GM12891 (cell line): Measurements from ENCODE around the gene OR13C2. TPM values are rescaled to one million over a fixed set of nuclear protein-coding genes. Genes with fewer than 3 reads are reported as not detected.
"Not testable (repeated sequence)": the region's sequence is repeated elsewhere in the genome, so short reads cannot be mapped to it uniquely, and the experiment has no call there.

Experiments used
- DNase-seq: peaks from one replicate; pipeline ENCODE4 v3.0.0; 2011; ENCODE audit warnings: low spot score; ENCODE audit not compliant: insufficient read length
- FAIRE-seq: peaks from 2 replicates; lab custom pipeline; 2011; peaks lifted over from hg19 to GRCh38; lab: Jason Lieb, UNC
- PAX5 ChIP-seq: IDR thresholded peaks from 2 replicates; pipeline ENCODE4 v1.6.1; 2011; ENCODE audit warnings: low read length, moderate library complexity, mild to moderate bottlenecking; ENCODE audit not compliant: insufficient read depth, severe bottlenecking
- POLR2A ChIP-seq: IDR thresholded peaks from 2 replicates; pipeline ENCODE4 v1.6.1; 2011; ENCODE audit warnings: low read depth, low read length, control low read depth
- POLR2AphosphoS5 ChIP-seq: IDR thresholded peaks from 2 replicates; pipeline ENCODE4 v1.6.1; 2011; ENCODE audit warnings: low read depth, low read length, control low read depth
- POU2F2 ChIP-seq: IDR thresholded peaks from 2 replicates; pipeline ENCODE4 v1.6.1; 2011; ENCODE audit warnings: low read depth, mild to moderate bottlenecking, control low read depth, low read length, moderate library complexity
- SPI1 ChIP-seq: IDR thresholded peaks from 2 replicates; pipeline ENCODE4 v1.6.1; 2011; ENCODE audit warnings: low read depth, low read length, control low read depth
- TAF1 ChIP-seq: IDR thresholded peaks from 2 replicates; pipeline ENCODE4 v1.6.1; 2011; ENCODE audit warnings: low read depth, low read length, control low read depth
- polyA plus RNA-seq: library from polyadenylated mRNA; unstranded; fragments of >200 nt; gene quantifications from one replicate; pipeline ENCODE4 v1.2.1, GENCODE V29; 2012; ENCODE audit warnings: low read depth, missing spikeins, inconsistent platforms; ENCODE audit not compliant: missing spikeins

OR13C2 gene
- not detected for polyA plus RNA-seq

GRCh38 chr9:104605527-104605926 lies at the start of gene OR13C2:
Gene OR13C2 (minus strand): TSS chr9:104605627. CDS start chr9:104605627, 0 bp downstream.
- not testable (repeated sequence) for DNase-seq, FAIRE-seq

- FAIRE-seq: no peak
- TF ChIP-seq SPI1 (no peak), TAF1 (no peak), PAX5 (no peak), POLR2AphosphoS5 (no peak), POLR2A (no peak), POU2F2 (no peak)
These were observed 30.0 kb upstream of the OR13C2 start for GRCh38 chr9:104635456-104635855.

DNA sequence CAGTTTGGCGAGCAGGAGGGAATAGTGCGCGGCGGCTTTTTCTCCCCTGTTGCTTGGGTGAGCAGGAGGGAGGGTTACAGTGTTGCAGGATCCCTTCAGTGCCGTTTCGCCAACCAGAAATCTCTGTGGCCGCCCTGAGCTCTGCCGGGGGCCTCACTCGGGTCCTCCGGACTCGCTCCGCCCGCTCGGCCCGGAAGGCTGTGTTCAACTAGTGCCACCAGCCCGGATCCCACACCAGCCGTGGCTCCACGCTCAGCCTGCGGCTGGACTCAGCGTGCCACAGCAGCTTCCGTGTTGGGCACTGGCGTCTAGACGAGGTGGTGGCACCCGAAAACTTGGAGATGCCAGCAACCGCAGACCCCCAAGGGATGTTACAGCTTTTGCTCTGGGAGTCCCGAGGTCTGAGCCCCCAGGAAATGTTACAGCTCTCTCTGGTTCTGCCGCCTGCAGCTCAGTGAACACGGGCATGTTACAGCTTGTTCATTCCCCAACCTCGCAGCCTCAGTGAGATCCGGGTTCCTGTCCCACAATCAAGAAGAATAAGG lies 28.6 kb upstream of the OR13C2 start:
- TF ChIP-seq SPI1 (no peak), TAF1 (no peak), POLR2A (no peak), POLR2AphosphoS5 (no peak), PAX5 (no peak)
- DNase-seq: no peak

More at GRCh38 chr9:104635456-104635855, 30.0 kb upstream of the OR13C2 start:
- no peak for DNase-seq

DNA sequence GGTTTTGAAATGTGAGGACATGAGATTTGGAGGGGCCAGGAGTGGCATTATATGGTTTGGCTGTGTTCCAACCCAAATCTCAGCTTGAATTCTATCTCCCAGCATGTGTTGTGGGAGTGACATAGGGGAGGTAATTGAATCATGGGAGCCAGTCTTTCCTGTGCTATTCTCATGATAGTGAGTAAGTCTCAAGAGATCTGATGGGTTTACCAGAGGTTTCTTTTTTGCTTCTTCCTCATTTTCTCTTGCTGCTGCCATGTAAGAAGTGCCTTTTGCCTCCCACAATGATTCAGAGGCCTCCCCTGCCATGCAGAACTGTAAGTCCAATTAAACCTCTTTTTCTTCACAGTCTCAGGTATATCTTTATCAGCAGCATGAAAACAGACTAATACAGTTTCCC lies 20.5 kb upstream of the OR13C2 start:
- not testable (repeated sequence) for DNase-seq, FAIRE-seq

More for the DNA sequence above, 28.6 kb upstream of the OR13C2 start:
- FAIRE-seq: no peak

DNA sequence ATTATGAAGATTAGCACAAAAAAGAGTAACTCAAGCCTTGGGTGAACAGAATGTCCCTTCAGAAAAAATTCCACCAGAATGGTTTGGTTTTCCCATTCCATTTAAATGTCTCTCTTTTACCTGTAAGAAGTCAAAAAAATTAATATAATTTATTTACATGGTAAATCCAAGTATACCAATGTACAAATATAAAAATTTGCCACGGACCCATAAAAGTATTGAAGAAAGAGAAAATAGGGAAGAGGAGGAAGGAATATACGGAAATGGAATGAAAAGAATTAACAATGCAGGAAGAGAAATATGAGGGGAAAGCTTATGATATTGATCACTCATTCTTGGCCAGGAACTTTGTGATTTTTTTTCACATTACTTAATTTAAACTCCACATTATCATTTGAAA lies 12.7 kb upstream of the OR13C2 start, which contains the start of gene OR13C9:
TSS of gene OR13C9 (minus strand) at position 101 of the 400 bp plus-strand sequence. CDS start at position 101, 0 bp downstream.
- DNase-seq (no peak), FAIRE-seq (no peak)
- TF ChIP-seq TAF1: no peak
- TF ChIP-seq PAX5: no peak
- no peak for TF ChIP-seq POU2F2
- no peak for TF ChIP-seq SPI1
- no peak for TF ChIP-seq POLR2AphosphoS5
- no peak for TF ChIP-seq POLR2A

DNA sequence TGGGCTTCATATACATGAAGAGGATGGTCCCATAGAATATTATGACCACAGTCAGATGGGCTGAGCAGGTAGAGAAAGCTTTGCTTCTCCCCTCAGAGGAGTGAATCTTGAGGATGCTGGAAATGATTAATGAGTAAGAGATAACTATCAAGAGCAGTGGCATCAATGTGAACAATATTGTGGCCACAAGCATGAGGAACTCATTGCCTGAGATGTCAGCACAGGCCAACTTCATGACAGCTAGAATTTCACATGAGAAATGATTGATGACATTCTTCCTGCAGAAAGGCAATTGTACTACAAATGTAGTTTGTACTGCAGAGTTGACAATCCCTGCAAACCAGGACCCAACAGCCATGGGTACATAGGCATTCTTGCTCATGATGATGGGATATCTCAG lies 12.0 kb upstream of the OR13C2 start:
- TF ChIP-seq POLR2AphosphoS5 (no peak), POLR2A (no peak), TAF1 (no peak), PAX5 (no peak), POU2F2 (no peak), SPI1 (no peak)
- FAIRE-seq (no peak), DNase-seq (no peak)

GRCh38 chr9:104611213-104611612 lies 5.8 kb upstream of the OR13C2 start:
- FAIRE-seq: no peak
- no peak for DNase-seq

DNA sequence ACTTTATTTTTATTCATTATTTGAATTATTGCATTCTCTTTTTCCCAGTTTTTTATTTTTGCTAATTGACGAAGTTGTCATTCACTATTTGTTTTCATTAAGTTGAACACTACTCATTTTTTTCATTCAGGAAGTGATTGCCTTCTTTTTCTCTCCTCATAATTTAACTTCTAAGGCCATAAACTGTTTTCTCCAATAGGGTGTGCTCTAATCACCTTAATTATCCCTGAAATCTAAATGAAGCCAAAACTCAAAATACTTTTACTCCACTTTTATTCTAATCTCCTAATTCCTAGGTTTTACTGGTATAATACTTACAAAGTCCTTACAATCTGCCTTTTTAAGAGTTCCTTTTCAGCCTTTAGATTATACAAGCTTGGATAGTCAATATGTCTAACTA lies 2.9 kb upstream of the OR13C2 start:
- no peak for DNase-seq
- no peak for FAIRE-seq
- no peak for TF ChIP-seq POU2F2
- no peak for TF ChIP-seq PAX5
- no peak for TF ChIP-seq SPI1
- TF ChIP-seq POLR2AphosphoS5: no peak
- TF ChIP-seq TAF1: no peak
- no peak for TF ChIP-seq POLR2A

More at GRCh38 chr9:104611213-104611612, 5.8 kb upstream of the OR13C2 start:
- TF ChIP-seq PAX5 (no peak), TAF1 (no peak), POLR2A (no peak), SPI1 (no peak), POU2F2 (no peak), POLR2AphosphoS5 (no peak)

- DNase-seq: no peak
- TF ChIP-seq PAX5: no peak
- no peak for TF ChIP-seq POLR2AphosphoS5
- TF ChIP-seq SPI1: no peak
- TF ChIP-seq TAF1: no peak
- no peak for TF ChIP-seq POU2F2
- TF ChIP-seq POLR2A: no peak
- no peak for FAIRE-seq
These were observed 725 bp upstream of the OR13C2 start for GRCh38 chr9:104606152-104606551.

DNA sequence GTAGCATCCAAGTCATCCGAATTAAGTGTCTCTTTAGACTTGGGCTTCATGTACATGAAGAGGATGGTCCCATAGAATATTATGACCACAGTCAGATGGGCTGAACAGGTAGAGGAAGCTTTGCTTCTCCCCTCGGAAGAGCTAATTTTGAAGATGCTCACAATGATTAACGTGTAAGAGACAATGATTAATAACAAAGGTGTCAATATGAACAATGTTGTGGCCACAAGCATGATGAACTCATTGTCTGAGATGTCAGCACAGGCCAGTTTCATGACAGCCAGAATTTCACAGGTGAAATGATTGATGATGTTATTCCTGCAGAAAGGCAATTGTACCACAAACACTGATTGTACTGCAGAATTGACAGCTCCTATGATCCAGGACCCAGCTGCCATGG lies 626 bp downstream of the OR13C2 start:
- FAIRE-seq (no peak), DNase-seq (no peak)
- TF ChIP-seq POU2F2 (no peak), SPI1 (no peak)

GRCh38 chr9:104599313-104599712 lies 6.1 kb downstream of the OR13C2 start, which contains the start of gene OR13C5:
Gene OR13C5 (minus strand): TSS chr9:104599413. CDS start chr9:104599413, 0 bp downstream.
- FAIRE-seq, DNase-seq: not testable (repeated sequence)

DNA sequence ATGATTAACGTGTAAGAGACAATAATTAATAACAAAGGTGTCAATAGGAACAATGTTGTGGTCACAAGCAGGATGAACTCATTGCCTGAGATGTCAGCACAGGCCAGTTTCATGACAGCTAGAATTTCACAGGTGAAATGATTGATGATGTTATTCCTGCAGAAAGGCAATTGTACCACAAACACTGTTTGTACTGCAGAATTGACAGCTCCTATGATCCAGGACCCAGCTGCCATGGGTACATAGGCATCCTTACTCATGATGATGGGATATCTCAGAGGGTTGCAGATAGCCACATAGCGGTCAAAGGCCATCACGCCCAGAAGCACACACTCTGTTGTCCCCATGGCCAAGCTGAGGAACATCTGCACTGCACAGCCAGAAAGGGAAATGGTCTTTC lies 6.7 kb downstream of the OR13C2 start:
- DNase-seq, FAIRE-seq: not testable (repeated sequence)
